PC-3 (cell line): ENCODE measurements around the gene MRPL20.
"Not testable (repeated sequence)": the region's sequence is repeated elsewhere in the genome, so short reads cannot be mapped to it uniquely, and the experiment has no call there.

Source experiments
- CTCF ChIP-seq: fragments of 300-600 bp; sonication (generic); conservative IDR thresholded peaks from 2 replicates; pipeline ENCODE4 v1.5.1; 2017; ENCODE audit warnings: antibody characterized with exemption, low read depth, mild to moderate bottlenecking, low read length
- EZH2 ChIP-seq: fragments of 300-600 bp; sonication (generic); IDR thresholded peaks from one replicate; pipeline ENCODE4 v1.6.1; 2017; ENCODE audit warnings: antibody characterized with exemption, mild to moderate bottlenecking, low read length; ENCODE audit not compliant: unreplicated experiment
- EZH2phosphoT487 ChIP-seq: fragments of 300-600 bp; sonication (generic); IDR thresholded peaks from 2 replicates; pipeline ENCODE4 v1.6.1; 2018; ENCODE audit warnings: mild to moderate bottlenecking, antibody characterized with exemption, low read length, borderline replicate concordance

- TF ChIP-seq EZH2, CTCF, EZH2phosphoT487: not testable (repeated sequence)
These were observed 21.9 kb upstream of the MRPL20 start for GRCh38 chr1:1428967-1429366.
